SU-DHL-6 (cell line): ENCODE results near the gene CBFA2T2.

Experiments
- H2AFZ ChIP-seq: fragments of 200-600 bp; sonication (generic); 2 replicates; pipeline ENCODE4 v1.6.1; 2014; ENCODE audit warnings: low read depth, mild to moderate bottlenecking, moderate library complexity, mixed read lengths, antibody characterized with exemption, low read length; ENCODE audit not compliant: severe bottlenecking
- H3F3A ChIP-seq: fragments of 200-600 bp; shearing (Covaris generic); 2 replicates; pipeline ENCODE4 v1.6.0; 2016; ENCODE audit warnings: antibody characterized with exemption, mild to moderate bottlenecking; ENCODE audit not compliant: insufficient read depth
- H3K27ac ChIP-seq: fragments of 200-600 bp; sonication (generic); 2 replicates; pipeline ENCODE4 v1.5.1; 2016; ENCODE audit warnings: low read depth, mild to moderate bottlenecking, low read length, moderate library complexity, mixed read lengths
- H3K27me3 ChIP-seq: fragments of 200-600 bp; sonication (generic), shearing (Covaris generic); 2 replicates; pipeline ENCODE4 v1.6.0; 2014; ENCODE audit warnings: mild to moderate bottlenecking, low read length
- H3K36me3 ChIP-seq: fragments of 200-600 bp; sonication (generic); 2 replicates; pipeline ENCODE4 v1.6.1; 2014; ENCODE audit warnings: mild to moderate bottlenecking, low read length, mixed read lengths
- H3K4me2 ChIP-seq: fragments of 300-600, 200-600 bp; shearing (Covaris generic), sonication (generic); 2 replicates; pipeline ENCODE4 v1.6.0; 2014; ENCODE audit warnings: low read length, low read depth, mild to moderate bottlenecking; ENCODE audit not compliant: poor library complexity, severe bottlenecking
- H3K4me3 ChIP-seq: fragments of 200-600 bp; sonication (generic); 2 replicates; pipeline ENCODE4 v1.5.1; 2014; ENCODE audit warnings: antibody characterized with exemption, low read length, mild to moderate bottlenecking, mixed read lengths; ENCODE audit not compliant: insufficient read depth, poor library complexity, severe bottlenecking
- H3K79me2 ChIP-seq: fragments of 200-600 bp; sonication (generic); 2 replicates; pipeline ENCODE4 v1.6.1; 2014; ENCODE audit warnings: mild to moderate bottlenecking, low read length, moderate library complexity; ENCODE audit not compliant: insufficient read depth
- H3K9ac ChIP-seq: fragments of 200-600 bp; sonication (generic); 2 replicates; pipeline ENCODE4 v1.7.0; 2014; ENCODE audit warnings: mild to moderate bottlenecking, low read length
- H3K9me2 ChIP-seq: fragments of 200-600 bp; sonication (generic); replicated peaks from 2 replicates; pipeline ENCODE4 v1.6.1; 2014; ENCODE audit warnings: low read length; ENCODE audit not compliant: insufficient read depth
- H3K9me3 ChIP-seq: fragments of 200-600 bp; sonication (generic); 2 replicates; pipeline ENCODE4 v1.6.1; 2014; ENCODE audit warnings: low read length, mixed read lengths; ENCODE audit not compliant: insufficient read depth
- H4K20me1 ChIP-seq: fragments of 200-600 bp; sonication (generic); 2 replicates; pipeline ENCODE4 v1.6.1; 2014; ENCODE audit warnings: low read depth, mild to moderate bottlenecking, antibody characterized with exemption, low read length, moderate library complexity, mixed read lengths
- EZH2phosphoT487 ChIP-seq: fragments of 200-600 bp; sonication (generic), shearing (Covaris generic); conservative IDR thresholded peaks from 2 replicates; pipeline ENCODE4 v1.6.1; 2018; ENCODE audit warnings: mild to moderate bottlenecking, antibody characterized with exemption, low read length, moderate library complexity, mixed read lengths
- TF ChIP-seq, protein P1 (sequence below): fragments of 200-600 bp; sonication (generic); IDR thresholded peaks from one replicate; pipeline ENCODE4 v1.5.1; 2017; ENCODE audit warnings: antibody characterized with exemption, mild to moderate bottlenecking, low read length, moderate library complexity; ENCODE audit not compliant: insufficient read depth, poor library complexity, severe bottlenecking

Gene CBFA2T2

DNA sequence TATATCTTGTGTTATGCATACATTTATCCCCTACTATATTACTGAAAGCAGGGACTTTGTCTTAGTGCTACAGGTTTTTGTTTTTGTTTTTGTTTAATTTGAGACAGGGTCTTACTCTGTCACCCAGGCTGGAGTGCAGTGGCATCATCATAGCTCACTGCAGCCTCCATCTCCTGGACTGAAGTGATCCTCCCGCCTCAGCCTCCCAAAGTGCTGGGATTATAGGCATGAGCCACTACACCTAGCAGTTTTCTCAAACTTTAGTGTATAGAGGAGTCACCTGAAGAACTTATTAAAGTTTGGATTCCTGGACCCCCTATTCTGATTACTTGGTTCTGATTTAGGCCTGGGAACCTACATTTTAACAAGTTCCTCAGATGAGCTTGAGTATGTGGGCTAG is 51.9 kb downstream of the CBFA2T2 start:
- Histone ChIP-seq H3K9me2 (no peaks in the 10 kb centered on the region), H3F3A (peaks cover 4% of the 10 kb centered on the region; the same call in 1 of the 2 replicates), H3K27me3 (no peaks in the 10 kb centered on the region), H3K4me3 (no peak overlapping the region), H4K20me1 (no peaks in the 10 kb centered on the region), H3K9me3 (no peaks in the 10 kb centered on the region), H3K27ac (no peak overlapping the region), H3K4me2 (no peak overlapping the region), H3K79me2 (no peaks in the 10 kb centered on the region), H2AFZ (no peak overlapping the region), H3K36me3 (no peaks in the 10 kb centered on the region), H3K9ac (no peak overlapping the region)
- no peak for TF ChIP-seq EZH2phosphoT487
- TF ChIP-seq, protein P1, sequence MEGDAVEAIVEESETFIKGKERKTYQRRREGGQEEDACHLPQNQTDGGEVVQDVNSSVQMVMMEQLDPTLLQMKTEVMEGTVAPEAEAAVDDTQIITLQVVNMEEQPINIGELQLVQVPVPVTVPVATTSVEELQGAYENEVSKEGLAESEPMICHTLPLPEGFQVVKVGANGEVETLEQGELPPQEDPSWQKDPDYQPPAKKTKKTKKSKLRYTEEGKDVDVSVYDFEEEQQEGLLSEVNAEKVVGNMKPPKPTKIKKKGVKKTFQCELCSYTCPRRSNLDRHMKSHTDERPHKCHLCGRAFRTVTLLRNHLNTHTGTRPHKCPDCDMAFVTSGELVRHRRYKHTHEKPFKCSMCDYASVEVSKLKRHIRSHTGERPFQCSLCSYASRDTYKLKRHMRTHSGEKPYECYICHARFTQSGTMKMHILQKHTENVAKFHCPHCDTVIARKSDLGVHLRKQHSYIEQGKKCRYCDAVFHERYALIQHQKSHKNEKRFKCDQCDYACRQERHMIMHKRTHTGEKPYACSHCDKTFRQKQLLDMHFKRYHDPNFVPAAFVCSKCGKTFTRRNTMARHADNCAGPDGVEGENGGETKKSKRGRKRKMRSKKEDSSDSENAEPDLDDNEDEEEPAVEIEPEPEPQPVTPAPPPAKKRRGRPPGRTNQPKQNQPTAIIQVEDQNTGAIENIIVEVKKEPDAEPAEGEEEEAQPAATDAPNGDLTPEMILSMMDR: no peak

DNA sequence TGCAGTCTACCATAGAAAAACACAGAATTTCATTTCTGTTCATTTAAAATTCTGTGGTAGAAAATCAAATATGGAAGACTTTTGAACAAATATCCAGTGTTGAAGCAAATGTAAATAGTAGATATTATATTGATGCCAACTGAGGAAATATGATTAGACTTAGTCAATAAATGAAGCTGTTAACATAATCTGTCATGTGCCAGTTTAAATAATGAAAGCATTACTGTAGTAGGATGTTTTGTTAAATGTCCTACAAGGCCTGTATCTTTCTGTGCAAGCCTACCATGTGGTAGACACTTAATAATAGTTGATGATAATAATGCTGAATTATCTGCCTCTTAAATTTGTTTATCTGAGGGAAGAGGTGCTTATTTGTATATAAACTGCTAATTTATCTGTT is 55.9 kb downstream of the CBFA2T2 start:
- no peak for TF ChIP-seq EZH2phosphoT487
- TF ChIP-seq, protein P1: no peak
- Histone ChIP-seq H3F3A (no peaks in the 10 kb centered on the region), H2AFZ (no peak overlapping the region), H3K27me3 (no peaks in the 10 kb centered on the region), H4K20me1 (no peaks in the 10 kb centered on the region), H3K9me2 (no peaks in the 10 kb centered on the region), H3K9ac (no peak overlapping the region), H3K79me2 (no peaks in the 10 kb centered on the region), H3K4me2 (no peak overlapping the region), H3K4me3 (no peak overlapping the region), H3K36me3 (no peaks in the 10 kb centered on the region), H3K27ac (no peak overlapping the region), H3K9me3 (no peaks in the 10 kb centered on the region)

DNA sequence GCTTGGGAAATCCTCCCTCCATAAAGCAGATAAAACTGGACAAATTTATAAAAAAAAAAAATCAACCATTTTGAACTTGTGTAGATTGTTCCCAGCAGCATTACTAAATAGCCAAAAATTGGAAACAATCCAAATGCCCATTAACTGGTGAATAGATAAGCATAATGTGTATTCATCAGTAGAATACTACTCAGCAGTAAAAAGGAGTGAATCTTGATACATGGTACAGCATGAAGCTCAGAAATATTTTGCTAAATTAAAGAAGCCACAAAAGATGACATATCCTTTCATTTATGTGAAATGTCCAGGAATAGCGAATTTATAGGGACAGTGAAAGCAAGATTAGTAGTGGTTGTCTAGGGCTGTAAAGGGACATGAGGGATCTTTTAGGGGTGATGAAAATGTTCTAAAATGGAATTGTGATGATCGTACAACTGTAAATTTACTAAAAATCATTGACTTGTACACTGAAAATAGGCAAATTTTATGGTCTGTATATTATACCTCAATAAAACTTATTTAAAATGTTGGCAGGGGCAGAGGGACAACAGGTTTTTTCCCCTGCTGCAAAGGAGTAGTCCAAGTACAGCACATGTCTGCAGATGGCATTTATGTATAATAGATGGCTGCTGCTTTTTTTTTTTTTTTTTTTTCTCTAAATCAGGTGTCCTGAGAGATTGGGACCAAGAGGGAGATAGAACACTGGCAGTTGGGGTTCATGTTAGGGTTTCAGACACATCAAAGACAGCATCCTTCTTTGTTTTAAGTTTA is 59.5 kb downstream of the CBFA2T2 start:
- Histone ChIP-seq H3K9me3 (no peaks in the 10 kb centered on the region), H3K9me2 (no peaks in the 10 kb centered on the region), H3K27ac (no peak overlapping the region), H3K4me3 (no peak overlapping the region), H3K79me2 (no peaks in the 10 kb centered on the region), H3F3A (peaks cover 10% of the 10 kb centered on the region; the same call in 1 of the 2 replicates), H4K20me1 (no peaks in the 10 kb centered on the region), H3K27me3 (no peaks in the 10 kb centered on the region), H3K9ac (no peak overlapping the region), H3K4me2 (no peak overlapping the region), H2AFZ (no peak overlapping the region), H3K36me3 (no peaks in the 10 kb centered on the region)
- TF ChIP-seq, protein P1: no peak
- no peak for TF ChIP-seq EZH2phosphoT487
